ENCODE data around the gene KRT8. TPM values are rescaled to one million over a fixed set of nuclear protein-coding genes. Genes with fewer than 3 reads are reported as not detected.

KRT8 gene
- total and polyA plus RNA-seq, 2 donors (not counting 1 experiment from before 2014, with no cell fraction given) = 0.24 to 0.94 TPM

GRCh38 chr12:52918784-52919183 lies 13.9 kb upstream of the KRT8 start:
- Histone ChIP-seq H3K27me3 (replicated peaks in 1 of 4; ENCODE audit: control extremely low read depth in 1 of 4, control insufficient read depth in 3 of 4, insufficient read depth in 4 of 4, low read length in 3 of 4) (peaks cover 0 to 2% (median under 1%) of the 10 kb centered on the region in 4 experiments), H3K4me2 (replicated peaks; ENCODE audit: low read depth, low read length, poor library complexity, severe bottlenecking) (no peak overlapping the region), H4K20me1 (ENCODE audit: control insufficient read depth, insufficient read depth, low read length, poor library complexity, severe bottlenecking) (no peaks in the 10 kb centered on the region), H3K9ac (ENCODE audit: low read length) (no peak overlapping the region), H3K9me3 (ENCODE audit: control extremely low read depth in 1 of 3, control insufficient read depth in 2 of 3, insufficient read depth in 1 of 3, low read length in 2 of 3) (no peaks in the 10 kb centered on the region), H3K79me2 (ENCODE audit: control insufficient read depth, insufficient read depth, low read length) (no peaks in the 10 kb centered on the region), H2AFZ (ENCODE audit: insufficient read depth, low read depth, low read length, poor library complexity, severe bottlenecking) (no peak overlapping the region), H3K27ac (ENCODE audit: low read length in 2 of 2) (no peak overlapping the region), H3K36me3 (replicated peaks in 1 of 2; ENCODE audit: control extremely low read depth in 1 of 2, control insufficient read depth in 1 of 2, extremely low read depth in 1 of 2, insufficient read depth in 2 of 2, low read length in 1 of 2) (no peaks in the 10 kb centered on the region), H3K4me1 (ENCODE audit: control insufficient read depth in 2 of 2, insufficient read depth in 2 of 2, low read length in 2 of 2) (no peaks in the 10 kb centered on the region), H3K4me3 (ENCODE audit: control extremely low read depth in 1 of 5, extremely low read depth in 1 of 5, insufficient read depth in 1 of 5, low read depth in 2 of 5, low read length in 4 of 5) (no peak overlapping the region)
- Mint-ChIP-seq H3K4me3 (no peak overlapping the region), H3K9me3 (ENCODE audit: insufficient read depth) (no peaks in the 10 kb centered on the region), H3K4me1 (no peaks in the 10 kb centered on the region), H3K27ac (no peak overlapping the region), H3K27me3 (peaks cover 8% of the 10 kb centered on the region)
- no peak for ATAC-seq (ENCODE audit: low read depth)
- CTCF ChIA-PET = interaction anchor here (0.7 kb wide), 1 partner anchor 62 kb away, joined by 3 read pairs; no protein-coding TSS in a partner anchor
- no peak for TF ChIP-seq EZH2 (IDR thresholded peaks at IDR 0.05; ENCODE audit: borderline replicate concordance, insufficient read depth, low read depth, low read length, poor library complexity, severe bottlenecking)
- no CpG with 5 or more reads among the region's 2 CpGs for WGBS (ENCODE audit: insufficient coverage)
- POLR2A ChIA-PET = no interaction called here
- intact Hi-C loops (cut with micrococcal nuclease) = no loop called here
- no peak for DNase-seq

- Histone ChIP-seq H3K4me2 (replicated peaks; ENCODE audit: low read depth, low read length, poor library complexity, severe bottlenecking) (no peak overlapping the region), H3K27ac (ENCODE audit: low read length in 2 of 2) (no peak overlapping the region), H2AFZ (ENCODE audit: insufficient read depth, low read depth, low read length, poor library complexity, severe bottlenecking) (no peak overlapping the region), H3K9ac (ENCODE audit: low read length) (no peak overlapping the region), H3K9me3 (ENCODE audit: control extremely low read depth in 1 of 3, control insufficient read depth in 2 of 3, insufficient read depth in 1 of 3, low read length in 2 of 3) (no peaks in the 10 kb centered on the region), H3K27me3 (replicated peaks in 1 of 4; ENCODE audit: control extremely low read depth in 1 of 4, control insufficient read depth in 3 of 4, insufficient read depth in 4 of 4, low read length in 3 of 4) (peaks cover 0 to 2% (median under 1%) of the 10 kb centered on the region in 4 experiments), H3K79me2 (ENCODE audit: control insufficient read depth, insufficient read depth, low read length) (no peaks in the 10 kb centered on the region), H3K4me1 (ENCODE audit: control insufficient read depth in 2 of 2, insufficient read depth in 2 of 2, low read length in 2 of 2) (no peaks in the 10 kb centered on the region), H4K20me1 (ENCODE audit: control insufficient read depth, insufficient read depth, low read length, poor library complexity, severe bottlenecking) (no peaks in the 10 kb centered on the region), H3K4me3 (ENCODE audit: control extremely low read depth in 1 of 5, extremely low read depth in 1 of 5, insufficient read depth in 1 of 5, low read depth in 2 of 5, low read length in 4 of 5) (no peak overlapping the region), H3K36me3 (replicated peaks in 1 of 2; ENCODE audit: control extremely low read depth in 1 of 2, control insufficient read depth in 1 of 2, extremely low read depth in 1 of 2, insufficient read depth in 2 of 2, low read length in 1 of 2) (no peaks in the 10 kb centered on the region)
- no peak for ATAC-seq (ENCODE audit: low read depth)
- CTCF ChIA-PET = interaction anchor here (0.7 kb wide), 1 partner anchor 63 kb away, joined by 3 read pairs; no protein-coding TSS in a partner anchor
- TF ChIP-seq, protein P1, sequence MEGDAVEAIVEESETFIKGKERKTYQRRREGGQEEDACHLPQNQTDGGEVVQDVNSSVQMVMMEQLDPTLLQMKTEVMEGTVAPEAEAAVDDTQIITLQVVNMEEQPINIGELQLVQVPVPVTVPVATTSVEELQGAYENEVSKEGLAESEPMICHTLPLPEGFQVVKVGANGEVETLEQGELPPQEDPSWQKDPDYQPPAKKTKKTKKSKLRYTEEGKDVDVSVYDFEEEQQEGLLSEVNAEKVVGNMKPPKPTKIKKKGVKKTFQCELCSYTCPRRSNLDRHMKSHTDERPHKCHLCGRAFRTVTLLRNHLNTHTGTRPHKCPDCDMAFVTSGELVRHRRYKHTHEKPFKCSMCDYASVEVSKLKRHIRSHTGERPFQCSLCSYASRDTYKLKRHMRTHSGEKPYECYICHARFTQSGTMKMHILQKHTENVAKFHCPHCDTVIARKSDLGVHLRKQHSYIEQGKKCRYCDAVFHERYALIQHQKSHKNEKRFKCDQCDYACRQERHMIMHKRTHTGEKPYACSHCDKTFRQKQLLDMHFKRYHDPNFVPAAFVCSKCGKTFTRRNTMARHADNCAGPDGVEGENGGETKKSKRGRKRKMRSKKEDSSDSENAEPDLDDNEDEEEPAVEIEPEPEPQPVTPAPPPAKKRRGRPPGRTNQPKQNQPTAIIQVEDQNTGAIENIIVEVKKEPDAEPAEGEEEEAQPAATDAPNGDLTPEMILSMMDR (IDR thresholded peaks at IDR 0.05) = no peak
- no peak for TF ChIP-seq EZH2 (IDR thresholded peaks at IDR 0.05; ENCODE audit: borderline replicate concordance, insufficient read depth, low read depth, low read length, poor library complexity, severe bottlenecking)
- intact Hi-C loops (cut with micrococcal nuclease) = no loop called here
- Mint-ChIP-seq H3K27me3 (peaks cover 11% of the 10 kb centered on the region), H3K4me1 (no peaks in the 10 kb centered on the region), H3K27ac (no peak overlapping the region), H3K4me3 (no peak overlapping the region), H3K9me3 (ENCODE audit: insufficient read depth) (no peaks in the 10 kb centered on the region)
- WGBS (ENCODE audit: insufficient coverage) = 96% methylated on average over 7 of the region's 8 CpGs
- no peak for DNase-seq
- POLR2A ChIA-PET = no interaction called here
These were observed 13.5 kb upstream of the KRT8 start for GRCh38 chr12:52918351-52918750.
